Upper lobe of left lung (tissue), 4 donors: ENCODE data around the gene FN3KRP.

Source experiments
- POLR2A ChIP-seq, 4 donors: fragments of 450-650 bp; IDR thresholded peaks; one replicate each; pipeline ENCODE4 v1.5.1; 2016 to 2017; ENCODE audit warnings: antibody characterized with exemption in 4 of 4, mild to moderate bottlenecking in 2 of 4
- TF ChIP-seq, protein P1 (sequence below), 6 experiments: fragments of 450-650 bp in 4 of 6; fragments of 200-600 bp in 2 of 6; sonication (generic) in 2 of 6; IDR thresholded peaks; one replicate each; pipeline ENCODE4 v1.5.1; 2016 to 2019; ENCODE audit warnings: antibody characterized with exemption in 6 of 6

DNA sequence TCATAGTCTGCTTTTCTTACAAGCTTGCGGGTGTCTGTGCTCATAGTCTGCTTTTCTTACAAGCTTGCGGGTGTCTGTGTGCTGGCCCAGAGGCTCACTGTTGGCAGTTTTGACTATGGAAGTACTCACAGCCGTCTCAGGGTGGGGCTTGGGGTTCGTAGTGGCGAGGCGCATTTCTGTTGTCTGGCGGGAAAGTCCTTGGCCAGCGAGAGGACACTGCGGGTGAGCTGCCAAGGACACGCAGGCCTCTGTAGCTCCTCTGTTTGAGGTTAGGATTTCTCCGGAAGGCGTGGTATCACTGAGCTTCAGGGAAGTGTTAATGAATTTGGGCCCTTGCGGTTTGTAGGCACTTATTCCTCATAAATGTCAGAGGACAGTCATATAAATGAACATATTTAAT is 48.9 kb downstream of the FN3KRP start:
- TF ChIP-seq, protein P1, sequence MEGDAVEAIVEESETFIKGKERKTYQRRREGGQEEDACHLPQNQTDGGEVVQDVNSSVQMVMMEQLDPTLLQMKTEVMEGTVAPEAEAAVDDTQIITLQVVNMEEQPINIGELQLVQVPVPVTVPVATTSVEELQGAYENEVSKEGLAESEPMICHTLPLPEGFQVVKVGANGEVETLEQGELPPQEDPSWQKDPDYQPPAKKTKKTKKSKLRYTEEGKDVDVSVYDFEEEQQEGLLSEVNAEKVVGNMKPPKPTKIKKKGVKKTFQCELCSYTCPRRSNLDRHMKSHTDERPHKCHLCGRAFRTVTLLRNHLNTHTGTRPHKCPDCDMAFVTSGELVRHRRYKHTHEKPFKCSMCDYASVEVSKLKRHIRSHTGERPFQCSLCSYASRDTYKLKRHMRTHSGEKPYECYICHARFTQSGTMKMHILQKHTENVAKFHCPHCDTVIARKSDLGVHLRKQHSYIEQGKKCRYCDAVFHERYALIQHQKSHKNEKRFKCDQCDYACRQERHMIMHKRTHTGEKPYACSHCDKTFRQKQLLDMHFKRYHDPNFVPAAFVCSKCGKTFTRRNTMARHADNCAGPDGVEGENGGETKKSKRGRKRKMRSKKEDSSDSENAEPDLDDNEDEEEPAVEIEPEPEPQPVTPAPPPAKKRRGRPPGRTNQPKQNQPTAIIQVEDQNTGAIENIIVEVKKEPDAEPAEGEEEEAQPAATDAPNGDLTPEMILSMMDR (IDR thresholded peaks at IDR 0.05), result no peak
- no peak for TF ChIP-seq POLR2A (IDR thresholded peaks at IDR 0.05)
